ENCODE measurements around the gene HTR3D.

Gene HTR3D

GRCh38 chr3:184078851-184079250, 47.3 kb downstream of the HTR3D start:
- TF ChIP-seq CTCF (IDR thresholded peaks at IDR 0.05; ENCODE audit: low read depth, low read length): no peak
- in situ Hi-C loops (cut with HindIII; ENCODE audit: low sequenced_read_pairs): no loop called here
- peak; percentile 18 for DNase-seq (ENCODE audit: low read depth, low spot score)
- no peak overlapping the region for H3K4me3 ChIP-seq (ENCODE audit: low read depth, low read length)

GRCh38 chr3:184081116-184081830, 49.7 kb downstream of the HTR3D start:
- in situ Hi-C loops (cut with HindIII; ENCODE audit: low sequenced_read_pairs): no loop called here
- no peak for TF ChIP-seq CTCF (IDR thresholded peaks at IDR 0.05; ENCODE audit: low read depth, low read length)
- no peak for DNase-seq (ENCODE audit: low read depth, low spot score)
- no peak overlapping the region for H3K4me3 ChIP-seq (ENCODE audit: low read depth, low read length)

GRCh38 chr3:184082034-184082433, 50.5 kb downstream of the HTR3D start:
- no peak for TF ChIP-seq CTCF (IDR thresholded peaks at IDR 0.05; ENCODE audit: low read depth, low read length)
- no peak for DNase-seq (ENCODE audit: low read depth, low spot score)
- in situ Hi-C loops (cut with HindIII; ENCODE audit: low sequenced_read_pairs): no loop called here
- H3K4me3 ChIP-seq (ENCODE audit: low read depth, low read length): no peak overlapping the region

DNA sequence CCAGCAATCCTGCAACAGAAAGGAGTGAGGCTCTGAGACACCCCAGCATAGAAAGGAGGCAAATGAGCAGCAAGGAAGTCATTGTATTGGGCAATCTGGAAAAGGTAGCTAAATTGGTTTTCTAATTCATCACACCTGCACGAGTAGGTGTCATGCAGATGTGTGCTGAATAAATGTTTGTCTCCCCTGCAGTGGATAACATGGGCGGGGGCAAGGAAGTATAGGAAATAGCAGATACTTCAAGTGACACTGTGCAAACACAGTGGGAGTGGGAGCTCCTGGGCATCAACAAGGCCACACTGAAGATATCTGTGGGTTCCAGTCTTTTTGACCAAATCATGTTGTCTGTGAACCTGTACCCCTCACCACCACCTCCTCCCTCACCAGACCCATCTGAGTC, 50.9 kb downstream of the HTR3D start:
- no peak for TF ChIP-seq CTCF (IDR thresholded peaks at IDR 0.05; ENCODE audit: low read depth, low read length)
- in situ Hi-C loops (cut with HindIII; ENCODE audit: low sequenced_read_pairs): no loop called here
- no peak for DNase-seq (ENCODE audit: low read depth, low spot score)
- no peak overlapping the region for H3K4me3 ChIP-seq (ENCODE audit: low read depth, low read length)

GRCh38 chr3:184085389-184085852, 53.9 kb downstream of the HTR3D start:
- DNase-seq (ENCODE audit: low read depth, low spot score): no peak
- H3K4me3 ChIP-seq (ENCODE audit: low read depth, low read length): no peak overlapping the region
- in situ Hi-C loops (cut with HindIII; ENCODE audit: low sequenced_read_pairs): no loop called here
- no peak for TF ChIP-seq CTCF (IDR thresholded peaks at IDR 0.05; ENCODE audit: low read depth, low read length)
